Neural cell (in vitro differentiated cells): ENCODE results near the gene RPS5. TPM values are rescaled to one million over a fixed set of nuclear protein-coding genes. Genes with fewer than 3 reads are reported as not detected.

Experiments
- H2AFZ ChIP-seq: fragments of 200-600, 300-800 bp; sonication (generic), shearing (Covaris generic); 2 replicates; pipeline ENCODE4 v1.6.0; 2014; ENCODE audit warnings: low read depth, mild to moderate bottlenecking, antibody characterized with exemption, low read length, moderate library complexity
- H3F3A ChIP-seq: fragments of 200-600 bp; shearing (Covaris generic); 2 replicates; pipeline ENCODE4 v1.6.1; 2016; ENCODE audit warnings: mild to moderate bottlenecking, moderate library complexity, mixed read lengths, antibody characterized with exemption, low read length; ENCODE audit not compliant: insufficient read depth, poor library complexity, severe bottlenecking
- H3K27ac ChIP-seq: fragments of 200-600, 300-800 bp; sonication (generic), shearing (Covaris generic); 2 replicates; pipeline ENCODE4 v1.5.1; 2014; ENCODE audit warnings: mild to moderate bottlenecking, low read length, moderate library complexity
- H3K27me3 ChIP-seq: fragments of 300-800, 200-600 bp; sonication (generic), shearing (Covaris generic); 2 replicates; pipeline ENCODE4 v1.6.0; 2014; ENCODE audit warnings: mild to moderate bottlenecking, low read depth, low read length, moderate library complexity; ENCODE audit not compliant: insufficient read depth
- H3K36me3 ChIP-seq: fragments of 300-800, 200-600 bp; sonication (generic), shearing (Covaris generic); 2 replicates; pipeline ENCODE4 v1.5.1; 2014; ENCODE audit warnings: mild to moderate bottlenecking, antibody characterized with exemption, low read length, moderate library complexity; ENCODE audit not compliant: insufficient read depth
- H3K4me2 ChIP-seq: fragments of 300-800, 200-600 bp; sonication (generic), shearing (Covaris generic); 2 replicates; pipeline ENCODE4 v1.6.0; 2014; ENCODE audit warnings: mild to moderate bottlenecking, low read length
- H3K4me3 ChIP-seq: fragments of 300-800, 200-600 bp; sonication (generic), shearing (Covaris generic); 2 replicates; pipeline ENCODE4 v1.5.1; 2014; ENCODE audit warnings: mild to moderate bottlenecking, low read length, moderate library complexity
- H3K79me2 ChIP-seq: fragments of 200-600 bp; shearing (Covaris generic); replicated peaks from 2 replicates; pipeline ENCODE4 v1.6.0; 2014; ENCODE audit warnings: mild to moderate bottlenecking, low read length, moderate library complexity; ENCODE audit not compliant: insufficient read depth
- H3K9ac ChIP-seq: fragments of 300-800, 200-600 bp; sonication (generic), shearing (Covaris generic); 2 replicates; pipeline ENCODE4 v1.6.1; 2016; ENCODE audit warnings: mild to moderate bottlenecking, low read length, mixed read lengths
- H3K9me2 ChIP-seq: fragments of 200-600 bp; shearing (Covaris generic); 2 replicates; pipeline ENCODE4 v1.6.1; 2016; ENCODE audit warnings: mild to moderate bottlenecking, low read length, mixed read lengths; ENCODE audit not compliant: insufficient read depth
- H3K9me3 ChIP-seq: fragments of 200-600, 300-800 bp; sonication (generic), shearing (Covaris generic); 2 replicates; pipeline ENCODE4 v1.6.1; 2016; ENCODE audit warnings: mild to moderate bottlenecking, mixed run types, low read length, moderate library complexity, mixed read lengths
- H4K20me1 ChIP-seq: fragments of 200-600 bp; shearing (Covaris generic); 2 replicates; pipeline ENCODE4 v1.6.1; 2016; ENCODE audit warnings: mild to moderate bottlenecking, mixed run types; ENCODE audit not compliant: insufficient read depth
- EP300 ChIP-seq: fragments of 450-650 bp; conservative IDR thresholded peaks from 2 replicates; pipeline ENCODE4 v1.6.1; 2014; ENCODE audit warnings: antibody characterized with exemption, mild to moderate bottlenecking, moderate library complexity; ENCODE audit not compliant: poor library complexity, severe bottlenecking
- EZH2 ChIP-seq: fragments of 200-600, 300-800 bp; shearing (Covaris generic), sonication (generic); IDR thresholded peaks from 2 replicates; pipeline ENCODE4 v1.6.1; 2014; ENCODE audit warnings: antibody characterized with exemption, low read length, borderline replicate concordance, mild to moderate bottlenecking; ENCODE audit not compliant: insufficient read depth, poor library complexity, severe bottlenecking
- MXI1 ChIP-seq: fragments of 450-650 bp; conservative IDR thresholded peaks from 2 replicates; pipeline ENCODE4 v1.6.1; 2014; ENCODE audit warnings: antibody characterized with exemption, mild to moderate bottlenecking; ENCODE audit not compliant: poor library complexity, severe bottlenecking
- POLR2AphosphoS5 ChIP-seq: IDR thresholded peaks from 2 replicates; pipeline ENCODE4 v1.6.1; 2012
- RAD21 ChIP-seq: fragments of 450-650 bp; conservative IDR thresholded peaks from 2 replicates; pipeline ENCODE4 v1.6.1; 2014; ENCODE audit warnings: antibody characterized with exemption, mild to moderate bottlenecking, moderate library complexity
- REST ChIP-seq: IDR thresholded peaks from 2 replicates; pipeline ENCODE4 v1.6.1; 2012; ENCODE audit warnings: borderline replicate concordance
- SMC3 ChIP-seq: fragments of 450-650 bp; conservative IDR thresholded peaks from 2 replicates; pipeline ENCODE4 v1.6.1; 2014; ENCODE audit warnings: antibody characterized with exemption, mild to moderate bottlenecking, moderate library complexity; ENCODE audit not compliant: poor library complexity
- TAF1 ChIP-seq: IDR thresholded peaks from 2 replicates; pipeline ENCODE4 v1.6.1; 2012; ENCODE audit warnings: low read depth
- polyA plus RNA-seq: library from polyadenylated mRNA; depleted of rRNA; stranded (reverse); fragments of >200 nt; gene quantifications from 2 replicates; pipeline ENCODE4 v1.2.3, GENCODE V29; 2014
- TF ChIP-seq, protein P1 (sequence below): fragments of 450-650 bp; IDR thresholded peaks from 2 replicates; pipeline ENCODE4 v1.5.1; 2014; ENCODE audit warnings: antibody characterized with exemption, mild to moderate bottlenecking, moderate library complexity; ENCODE audit not compliant: poor library complexity, severe bottlenecking

Gene RPS5
- polyA plus RNA-seq, 1 donor from 2014 or later, result 1,514 TPM

- Histone ChIP-seq H3K27ac (peak within 1 kb of the TSS; percentile 89), H3K79me2 (peaks cover 12% of the 10 kb centered on the region), H3K27me3 (no peaks in the 10 kb centered on the region), H3K4me3 (peak within 1 kb of the TSS; percentile 99), H2AFZ (peak within 1 kb of the TSS; percentile 60), H3K9me3 (no peaks in the 10 kb centered on the region), H3K36me3 (no peaks in the 10 kb centered on the region), H3K9me2 (no peaks in the 10 kb centered on the region), H3K9ac (peak within 1 kb of the TSS; percentile 90), H3F3A (no peaks in the 10 kb centered on the region), H3K4me2 (peak within 1 kb of the TSS; percentile 91), H4K20me1 (no peaks in the 10 kb centered on the region)
- TF ChIP-seq SMC3, result no peak
- no peak for TF ChIP-seq EZH2
- TF ChIP-seq EP300, result peak; percentile 28
- peak; percentile 71 for TF ChIP-seq TAF1
- no peak for TF ChIP-seq RAD21
- TF ChIP-seq MXI1, result peak; percentile 98
- peak; percentile 97 for TF ChIP-seq POLR2AphosphoS5
- peak; percentile 32 for TF ChIP-seq REST
- TF ChIP-seq, protein P1, sequence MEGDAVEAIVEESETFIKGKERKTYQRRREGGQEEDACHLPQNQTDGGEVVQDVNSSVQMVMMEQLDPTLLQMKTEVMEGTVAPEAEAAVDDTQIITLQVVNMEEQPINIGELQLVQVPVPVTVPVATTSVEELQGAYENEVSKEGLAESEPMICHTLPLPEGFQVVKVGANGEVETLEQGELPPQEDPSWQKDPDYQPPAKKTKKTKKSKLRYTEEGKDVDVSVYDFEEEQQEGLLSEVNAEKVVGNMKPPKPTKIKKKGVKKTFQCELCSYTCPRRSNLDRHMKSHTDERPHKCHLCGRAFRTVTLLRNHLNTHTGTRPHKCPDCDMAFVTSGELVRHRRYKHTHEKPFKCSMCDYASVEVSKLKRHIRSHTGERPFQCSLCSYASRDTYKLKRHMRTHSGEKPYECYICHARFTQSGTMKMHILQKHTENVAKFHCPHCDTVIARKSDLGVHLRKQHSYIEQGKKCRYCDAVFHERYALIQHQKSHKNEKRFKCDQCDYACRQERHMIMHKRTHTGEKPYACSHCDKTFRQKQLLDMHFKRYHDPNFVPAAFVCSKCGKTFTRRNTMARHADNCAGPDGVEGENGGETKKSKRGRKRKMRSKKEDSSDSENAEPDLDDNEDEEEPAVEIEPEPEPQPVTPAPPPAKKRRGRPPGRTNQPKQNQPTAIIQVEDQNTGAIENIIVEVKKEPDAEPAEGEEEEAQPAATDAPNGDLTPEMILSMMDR, result peak; percentile 48
Observed at GRCh38 chr19:58408152-58409009, 21.3 kb downstream of the RPS5 start, which contains the start of gene ZNF584. ZNF584 (plus strand) TSS chr19:58408649; CDS start chr19:58409148, 499 bp downstream.

DNA sequence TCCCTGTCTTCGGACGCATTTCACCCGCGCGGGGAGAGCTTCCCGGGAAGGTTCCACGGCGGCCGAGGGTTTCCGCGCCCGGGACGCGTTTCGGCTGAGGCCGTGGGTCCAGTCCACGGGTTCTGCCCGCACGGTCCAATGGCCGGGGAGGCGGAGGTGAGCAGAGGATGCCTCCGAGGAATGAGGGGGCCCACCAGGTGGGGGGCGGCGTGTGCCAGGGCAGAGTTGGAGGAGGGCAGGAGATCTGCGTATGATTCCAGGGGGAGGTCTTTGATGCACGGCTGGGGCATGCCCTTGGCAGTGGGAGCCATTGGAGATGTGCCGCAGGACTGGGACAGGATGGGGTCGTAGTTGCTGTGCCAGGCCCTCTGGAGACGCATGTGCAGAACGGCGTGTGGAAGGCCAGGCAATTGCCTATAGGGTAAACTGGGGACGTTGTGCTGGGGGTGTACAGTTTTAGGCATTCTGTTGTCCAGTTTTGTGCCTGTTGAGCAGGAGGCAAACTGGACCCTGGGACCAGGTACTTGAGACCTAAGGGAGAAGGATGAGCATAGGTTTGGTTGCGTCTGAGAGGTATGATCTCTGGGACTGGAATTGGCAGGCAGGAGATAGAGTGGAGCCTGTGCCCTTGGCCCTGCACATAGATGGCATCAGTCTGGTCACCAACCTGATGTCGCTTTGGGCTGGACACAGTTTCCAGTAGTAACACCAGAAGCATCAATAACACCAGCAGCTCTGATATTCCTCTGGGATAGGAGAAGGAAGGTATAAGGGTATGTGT lies 22.1 kb downstream of the RPS5 start:
- no peaks in the 10 kb centered on the region for H4K20me1 ChIP-seq
- no peaks in the 10 kb centered on the region for H3K9me2 ChIP-seq
- H2AFZ ChIP-seq, result peak overlapping the region; percentile 45
- H3K9ac ChIP-seq, result peak overlapping the region; percentile 78
- TF ChIP-seq TAF1 (no peak), EP300 (no peak), EZH2 (no peak), REST (no peak), SMC3 (no peak), MXI1 (no peak), POLR2AphosphoS5 (no peak), RAD21 (no peak)
- TF ChIP-seq, protein P1, result no peak
- peak overlapping the region; percentile 99 for H3K4me3 ChIP-seq
- no peaks in the 10 kb centered on the region for H3K9me3 ChIP-seq
- H3K4me2 ChIP-seq, result peak overlapping the region; percentile 82
- peak overlapping the region; percentile 89 for H3K27ac ChIP-seq
- H3K36me3 ChIP-seq, result no peaks in the 10 kb centered on the region
- no peaks in the 10 kb centered on the region for H3F3A ChIP-seq
- no peaks in the 10 kb centered on the region for H3K27me3 ChIP-seq
- peaks cover 12% of the 10 kb centered on the region for H3K79me2 ChIP-seq
